ENCODE measurements around the gene SLC6A7.

SLC6A7 gene

DNA sequence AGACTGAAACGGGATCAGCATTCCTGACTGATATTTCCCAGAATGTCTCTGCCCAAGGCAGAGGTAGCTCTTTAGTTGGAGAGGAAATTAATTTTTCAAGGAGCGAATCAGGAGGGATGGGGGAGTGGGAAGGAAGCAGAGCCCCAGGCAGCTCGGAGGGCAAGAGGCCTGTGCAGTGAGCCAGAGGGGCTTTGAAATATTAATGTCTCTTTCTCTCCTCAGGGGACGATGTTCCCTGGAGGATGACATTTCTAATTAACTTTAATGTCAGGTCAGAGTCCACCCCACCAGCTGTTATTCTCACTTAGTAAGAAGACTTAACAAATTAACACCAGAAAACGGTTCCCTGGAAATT is 45.6 kb downstream of the SLC6A7 start:
- no peak for DNase-seq
- H3K36me3 Mint-ChIP-seq: no peaks in the 10 kb centered on the region
- no peaks in the 10 kb centered on the region for H3K27me3 Mint-ChIP-seq
- H3K27ac Mint-ChIP-seq: no peak overlapping the region
- no peak for ATAC-seq (replicated peaks)
- H3K9me3 Mint-ChIP-seq: no peaks in the 10 kb centered on the region
- peaks cover 0 to 2% of the 10 kb centered on the region in 2 donors for H3K4me1 Mint-ChIP-seq
- no peak overlapping the region for H3K4me3 Mint-ChIP-seq

DNA sequence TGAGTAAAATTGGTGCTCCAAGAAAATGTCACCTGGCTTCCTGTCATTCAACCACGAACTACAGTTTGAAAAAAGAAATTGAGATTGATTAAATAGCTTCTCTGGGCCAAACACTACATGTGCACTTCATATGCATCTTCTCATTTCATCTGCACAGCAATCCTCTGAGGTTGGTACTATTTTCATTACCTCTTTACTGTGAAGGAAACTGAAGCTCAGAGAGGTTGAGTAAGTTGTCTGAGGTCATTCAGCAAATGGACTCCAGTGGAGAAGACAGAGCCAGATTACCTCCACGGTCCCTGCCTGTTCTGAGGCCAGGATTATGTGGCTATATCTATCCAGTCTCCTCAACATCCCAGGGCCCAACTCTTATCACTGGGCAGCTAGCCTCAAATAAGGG is 46.5 kb downstream of the SLC6A7 start:
- H3K36me3 Mint-ChIP-seq: no peaks in the 10 kb centered on the region
- no peaks in the 10 kb centered on the region for H3K27me3 Mint-ChIP-seq
- DNase-seq: no peak

DNA sequence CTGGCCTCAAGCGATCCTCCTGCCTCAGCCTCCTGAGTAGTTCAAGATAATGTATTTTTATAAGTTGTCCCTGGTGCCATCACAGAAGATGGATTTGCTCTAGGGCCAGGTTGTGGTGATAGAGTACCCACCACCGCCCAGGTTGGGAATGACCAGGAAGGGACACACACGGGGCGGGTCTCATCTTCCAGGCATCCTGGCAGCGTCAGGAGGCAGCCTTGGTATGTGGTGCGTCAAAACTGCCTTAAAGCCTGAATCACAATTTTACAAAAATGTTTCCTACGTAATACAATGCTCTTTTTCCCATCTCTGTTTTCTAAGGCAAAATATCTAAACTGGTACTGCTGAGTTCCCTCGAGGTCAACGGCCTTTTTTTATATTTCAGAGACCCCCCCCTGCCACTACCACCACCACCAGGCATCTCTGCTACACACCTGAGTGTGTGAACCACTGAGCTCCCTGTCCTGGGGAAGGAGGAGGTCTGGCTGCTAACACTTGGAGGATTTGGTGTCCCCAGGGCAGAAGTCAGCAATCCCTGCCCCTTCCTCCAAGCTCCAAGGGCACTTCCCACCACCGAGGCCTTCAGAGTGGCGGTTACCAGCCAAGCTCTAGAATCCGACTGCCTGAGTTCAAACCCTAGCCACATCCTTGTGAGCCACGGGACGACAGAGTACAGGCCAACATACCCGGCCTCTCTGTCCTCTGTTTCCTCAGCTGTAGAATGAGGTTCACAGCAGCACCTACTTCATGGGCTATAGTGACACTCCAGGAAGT is 47.3 kb downstream of the SLC6A7 start:
- no peaks in the 10 kb centered on the region for H3K9me3 Mint-ChIP-seq
- no peaks in the 10 kb centered on the region for H3K27me3 Mint-ChIP-seq
- no peaks in the 10 kb centered on the region for H3K36me3 Mint-ChIP-seq
- H3K4me3 Mint-ChIP-seq: no peak overlapping the region
- no peak overlapping the region for H3K27ac Mint-ChIP-seq
- no peak for DNase-seq
- H3K4me1 Mint-ChIP-seq: peaks cover 0 to 2% of the 10 kb centered on the region in 2 donors
- ATAC-seq (replicated peaks): no peak

More for the DNA sequence above, 46.5 kb downstream of the SLC6A7 start:
- Mint-ChIP-seq H3K4me1 (peaks cover 0 to 2% of the 10 kb centered on the region in 2 donors), H3K27ac (no peak overlapping the region), H3K4me3 (no peak overlapping the region), H3K9me3 (no peaks in the 10 kb centered on the region)
- no peak for ATAC-seq (replicated peaks)

DNA sequence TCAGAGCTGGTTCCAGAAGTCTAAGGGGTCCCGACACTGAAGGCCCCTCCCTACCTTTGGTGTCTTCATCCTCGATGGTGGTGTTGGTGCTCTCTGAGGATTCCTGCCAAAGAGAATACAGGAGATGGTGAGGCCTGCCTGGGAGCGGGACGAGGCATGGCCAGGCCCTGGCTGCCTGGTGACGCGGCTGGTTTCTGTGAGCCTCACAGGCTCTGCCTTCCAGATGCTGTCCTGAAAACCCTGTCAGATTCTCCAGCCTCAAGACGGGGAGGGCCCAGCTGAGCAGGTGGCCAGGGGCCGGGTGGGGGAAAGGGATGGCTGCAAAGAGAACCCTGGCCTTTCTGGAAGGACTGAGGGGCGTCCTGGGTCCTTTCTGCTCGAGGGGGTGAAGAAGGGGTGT is 48.8 kb downstream of the SLC6A7 start:
- Mint-ChIP-seq H3K27ac (no peak overlapping the region), H3K9me3 (no peaks in the 10 kb centered on the region), H3K4me1 (peaks cover 0 to 2% of the 10 kb centered on the region in 2 donors), H3K27me3 (no peaks in the 10 kb centered on the region), H3K4me3 (no peak overlapping the region), H3K36me3 (no peaks in the 10 kb centered on the region)
- no peak for DNase-seq
- ATAC-seq (replicated peaks): no peak

DNA sequence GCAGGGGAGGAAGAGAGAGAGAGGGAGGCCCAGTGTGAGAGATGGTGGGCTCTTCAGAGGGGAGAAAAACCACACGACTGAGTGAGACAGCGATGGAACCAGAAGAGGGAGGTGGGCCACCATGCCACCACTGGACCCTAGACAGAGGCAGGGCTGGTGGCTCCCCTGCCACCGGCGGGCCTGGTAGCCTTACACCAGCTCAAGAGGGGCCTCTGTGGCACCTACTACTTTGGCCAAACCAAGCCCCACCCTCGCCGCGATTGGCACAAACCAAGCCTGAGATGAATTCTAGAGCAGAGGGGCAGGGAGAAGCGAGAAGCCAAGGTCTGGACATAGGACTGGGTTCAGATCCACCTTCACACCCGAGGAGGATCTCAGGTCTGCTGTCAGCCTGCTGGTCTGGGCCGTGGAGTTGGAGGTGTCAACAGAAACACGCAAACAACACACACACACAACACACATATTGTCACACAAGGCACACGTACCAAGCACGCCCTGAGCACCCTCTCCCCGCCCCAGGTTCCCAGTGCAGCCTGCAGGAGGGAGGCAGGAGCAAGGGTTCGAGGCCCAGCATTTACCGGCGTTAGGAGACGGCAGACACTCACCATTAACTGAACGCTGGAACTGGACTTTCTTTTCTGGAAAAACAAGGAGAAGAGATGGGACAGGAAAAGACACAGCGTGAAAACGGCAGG is 49.4 kb downstream of the SLC6A7 start:
- Mint-ChIP-seq H3K4me1 (peaks cover 0 to 2% of the 10 kb centered on the region in 2 donors), H3K36me3 (no peaks in the 10 kb centered on the region), H3K27ac (no peak overlapping the region), H3K4me3 (no peak overlapping the region), H3K9me3 (no peaks in the 10 kb centered on the region), H3K27me3 (peaks cover 0 to 3% of the 10 kb centered on the region in 2 donors)
- no peak for ATAC-seq (replicated peaks)
- DNase-seq: no peak

DNA sequence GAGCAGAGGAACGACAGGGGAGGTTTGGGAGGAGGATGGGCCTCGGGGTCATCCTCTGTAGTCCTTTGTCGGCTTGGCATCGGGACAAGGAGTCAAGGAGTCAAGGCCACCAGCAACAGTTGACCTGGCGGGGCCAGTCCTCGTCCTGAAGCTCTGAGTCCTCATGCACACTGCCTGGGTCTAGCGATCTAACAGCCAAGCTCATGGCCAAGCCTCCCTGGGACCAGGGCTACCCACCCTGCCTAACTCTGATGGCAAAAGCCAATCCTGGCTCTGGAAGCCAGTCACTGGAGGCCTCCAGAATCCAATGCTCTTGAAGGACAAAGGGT is 49.9 kb downstream of the SLC6A7 start:
- no peaks in the 10 kb centered on the region for H3K36me3 Mint-ChIP-seq
- ATAC-seq (replicated peaks) (no peak), DNase-seq (no peak)
- no peaks in the 10 kb centered on the region for H3K9me3 Mint-ChIP-seq
- no peak overlapping the region for H3K27ac Mint-ChIP-seq
- H3K27me3 Mint-ChIP-seq: peaks cover 0 to 8% of the 10 kb centered on the region in 2 donors
- H3K4me3 Mint-ChIP-seq: no peak overlapping the region
- peaks cover 0 to 1% of the 10 kb centered on the region in 2 donors for H3K4me1 Mint-ChIP-seq

DNA sequence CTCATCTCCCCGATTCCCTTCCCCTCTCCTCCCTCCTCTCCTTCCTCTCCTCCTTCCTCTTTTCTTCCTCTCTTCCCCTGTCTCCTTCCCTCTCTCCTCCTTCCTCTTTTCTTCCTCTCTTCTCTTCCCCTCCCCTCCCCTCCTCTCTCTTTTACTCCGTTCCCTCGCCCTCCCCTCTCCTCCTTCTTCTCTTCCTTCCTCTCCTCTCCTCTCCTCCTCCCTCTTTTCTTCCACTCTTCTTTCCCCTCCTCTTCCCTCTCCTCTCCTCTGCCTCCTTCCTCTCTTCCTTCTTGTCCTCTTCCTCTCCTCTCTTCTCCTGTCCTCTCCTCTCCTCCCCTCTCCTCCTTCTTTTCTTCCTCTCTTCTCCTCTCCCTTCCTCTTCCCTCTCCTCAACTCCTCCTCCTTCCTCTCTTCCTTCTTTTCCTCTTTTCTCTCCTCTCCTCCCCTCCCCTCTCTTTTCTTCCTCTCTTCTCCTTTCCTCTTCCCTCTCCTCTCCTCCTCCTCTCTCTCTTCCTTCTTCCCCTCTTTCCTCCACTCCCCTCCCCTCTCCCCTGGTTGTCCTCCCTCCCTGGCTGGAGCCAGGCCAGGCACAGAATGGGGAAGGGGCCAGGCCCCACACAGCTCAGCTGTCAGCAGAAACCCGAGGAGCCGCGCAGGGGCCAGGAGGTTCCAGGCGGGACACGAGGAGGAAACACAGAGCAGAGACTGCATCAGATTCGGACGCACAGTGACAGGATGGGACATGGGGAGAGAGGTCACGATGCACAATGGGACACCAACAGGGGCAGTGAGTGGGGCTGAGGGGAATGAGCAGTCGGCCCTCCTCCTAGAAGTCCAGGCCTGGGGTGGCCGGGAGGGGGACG is 51.7 kb downstream of the SLC6A7 start:
- ATAC-seq (replicated peaks): no peak

DNA sequence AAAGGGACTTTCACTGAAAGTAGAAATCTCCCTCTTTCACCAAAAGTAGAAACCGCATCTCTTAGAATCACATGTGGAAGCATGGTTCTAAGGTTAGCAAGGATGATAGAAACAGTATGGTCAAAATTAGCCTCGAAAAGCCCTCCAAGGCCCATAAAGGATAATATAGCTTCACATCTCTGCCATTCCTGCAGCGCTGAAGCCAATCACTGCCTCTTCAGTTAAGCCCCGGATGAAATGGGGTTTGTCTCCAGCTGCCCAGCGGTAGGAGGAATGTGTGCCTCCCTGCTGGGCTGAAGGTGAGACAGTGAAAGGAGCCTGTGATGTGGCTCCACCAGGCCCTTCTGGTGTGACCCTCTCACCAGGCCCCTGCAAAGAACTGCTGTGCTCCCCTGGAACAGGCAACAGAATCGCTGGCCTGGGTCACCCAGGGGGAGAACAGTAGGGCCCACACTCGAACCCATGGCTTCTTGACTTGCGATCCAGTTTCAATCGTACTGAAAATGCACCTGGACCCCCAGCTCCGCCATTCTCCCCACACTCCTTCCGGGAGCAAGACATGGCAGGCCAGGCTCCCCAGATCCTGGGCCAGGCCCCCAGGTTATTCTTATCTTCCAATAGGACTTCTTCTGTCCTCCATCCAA is 52.5 kb downstream of the SLC6A7 start:
- no peaks in the 10 kb centered on the region for H3K9me3 Mint-ChIP-seq
- peaks cover 5 to 18% of the 10 kb centered on the region in 2 donors for H3K27me3 Mint-ChIP-seq
- DNase-seq (no peak), ATAC-seq (replicated peaks) (no peak)
- H3K4me1 Mint-ChIP-seq: no peaks in the 10 kb centered on the region
- H3K36me3 Mint-ChIP-seq: no peaks in the 10 kb centered on the region
- no peak overlapping the region for H3K4me3 Mint-ChIP-seq
- H3K27ac Mint-ChIP-seq: no peak overlapping the region

More for the DNA sequence above, 51.7 kb downstream of the SLC6A7 start:
- H3K4me1 Mint-ChIP-seq: no peaks in the 10 kb centered on the region
- H3K4me3 Mint-ChIP-seq: no peak overlapping the region
- peaks cover 5 to 18% of the 10 kb centered on the region in 2 donors for H3K27me3 Mint-ChIP-seq
- H3K9me3 Mint-ChIP-seq: no peaks in the 10 kb centered on the region
- no peaks in the 10 kb centered on the region for H3K36me3 Mint-ChIP-seq
- no peak overlapping the region for H3K27ac Mint-ChIP-seq
- DNase-seq: no peak

DNA sequence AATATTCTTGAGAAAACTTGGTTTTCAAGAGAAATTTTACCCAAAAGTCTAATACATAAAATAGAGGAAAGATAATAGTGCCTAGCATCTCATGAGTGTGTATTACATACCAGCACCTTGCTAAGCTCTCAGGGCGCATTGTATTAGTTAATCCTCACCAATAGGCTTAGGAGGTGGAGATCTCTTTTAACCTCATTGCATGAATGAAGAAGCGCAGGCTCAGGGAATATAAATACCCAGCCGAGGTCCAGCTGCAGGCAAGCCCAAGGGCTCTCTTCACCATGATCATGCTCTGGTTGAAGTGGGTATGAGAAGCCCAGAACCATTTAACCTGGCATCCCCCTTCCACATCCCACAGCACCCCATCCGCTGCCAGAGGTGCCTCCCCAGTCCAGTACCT is 53.7 kb downstream of the SLC6A7 start:
- no peak overlapping the region for H3K4me3 Mint-ChIP-seq
- ATAC-seq (replicated peaks) (no peak), DNase-seq (no peak)
- no peaks in the 10 kb centered on the region for H3K9me3 Mint-ChIP-seq
- H3K27ac Mint-ChIP-seq: no peak overlapping the region
- peaks cover 5 to 18% of the 10 kb centered on the region in 2 donors for H3K27me3 Mint-ChIP-seq
- no peaks in the 10 kb centered on the region for H3K4me1 Mint-ChIP-seq
- H3K36me3 Mint-ChIP-seq: no peaks in the 10 kb centered on the region

DNA sequence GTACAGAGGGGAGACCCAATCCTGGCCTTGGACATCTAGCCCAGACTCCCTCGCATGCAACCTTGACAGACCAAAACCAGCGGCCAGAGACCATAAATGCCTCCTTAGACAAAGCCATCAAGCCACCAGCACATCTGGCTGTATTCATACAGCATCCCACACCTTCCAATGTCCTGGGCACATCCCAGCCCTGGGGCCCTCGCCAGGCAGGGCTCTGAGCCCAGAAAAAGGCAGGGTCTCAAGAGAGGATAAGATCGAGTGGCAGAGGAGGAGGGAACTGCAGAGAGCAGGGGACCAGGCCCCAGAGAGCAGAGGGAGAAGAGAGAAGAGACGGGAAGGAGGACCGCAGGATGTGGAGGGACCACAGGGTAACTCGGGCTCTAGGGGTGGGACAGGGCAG is 54.3 kb downstream of the SLC6A7 start:
- Mint-ChIP-seq H3K4me1 (no peaks in the 10 kb centered on the region), H3K27ac (no peak overlapping the region), H3K36me3 (no peaks in the 10 kb centered on the region), H3K27me3 (peaks cover 5 to 21% of the 10 kb centered on the region in 2 donors), H3K9me3 (no peaks in the 10 kb centered on the region), H3K4me3 (no peak overlapping the region)
- ATAC-seq (replicated peaks) (no peak), DNase-seq (no peak)

DNA sequence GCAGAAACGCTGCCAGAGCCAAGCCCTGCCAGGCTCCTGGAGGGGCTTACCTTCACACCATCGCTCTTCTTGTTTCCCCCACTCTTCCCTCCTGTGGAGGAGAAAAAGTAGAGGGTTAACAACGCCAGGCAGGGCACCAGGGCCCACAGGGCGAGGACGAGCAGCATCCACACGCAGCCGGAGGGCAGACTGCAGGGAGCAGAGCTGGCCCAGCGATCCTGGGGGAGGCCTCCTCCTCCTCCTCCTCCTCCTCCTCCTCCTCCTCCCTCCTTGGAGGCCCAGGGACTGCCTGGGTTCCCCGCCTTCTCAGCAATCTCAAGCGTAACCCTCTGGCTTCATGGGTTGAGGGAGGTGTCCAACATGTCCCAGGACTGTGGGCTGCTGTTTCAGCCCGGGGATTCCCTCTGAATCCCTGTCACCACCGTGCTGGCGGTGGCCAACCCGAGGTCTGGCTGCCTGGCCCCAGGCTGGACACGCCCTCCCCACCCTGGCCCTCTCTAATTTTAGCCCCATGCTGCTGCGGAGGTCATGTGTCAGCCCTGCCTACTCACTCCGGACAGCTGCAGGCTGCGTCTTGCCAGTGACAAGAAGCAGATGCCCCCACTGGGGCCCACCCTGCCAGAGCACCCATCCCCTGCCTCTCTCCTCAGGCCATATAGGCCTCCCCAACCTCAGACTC is 55.4 kb downstream of the SLC6A7 start:
- Mint-ChIP-seq H3K4me3 (no peak overlapping the region), H3K4me1 (no peaks in the 10 kb centered on the region), H3K27me3 (peaks cover 11 to 30% of the 10 kb centered on the region in 2 donors), H3K27ac (no peak overlapping the region), H3K9me3 (no peaks in the 10 kb centered on the region), H3K36me3 (no peaks in the 10 kb centered on the region)
- ATAC-seq (replicated peaks) (no peak), DNase-seq (no peak)

DNA sequence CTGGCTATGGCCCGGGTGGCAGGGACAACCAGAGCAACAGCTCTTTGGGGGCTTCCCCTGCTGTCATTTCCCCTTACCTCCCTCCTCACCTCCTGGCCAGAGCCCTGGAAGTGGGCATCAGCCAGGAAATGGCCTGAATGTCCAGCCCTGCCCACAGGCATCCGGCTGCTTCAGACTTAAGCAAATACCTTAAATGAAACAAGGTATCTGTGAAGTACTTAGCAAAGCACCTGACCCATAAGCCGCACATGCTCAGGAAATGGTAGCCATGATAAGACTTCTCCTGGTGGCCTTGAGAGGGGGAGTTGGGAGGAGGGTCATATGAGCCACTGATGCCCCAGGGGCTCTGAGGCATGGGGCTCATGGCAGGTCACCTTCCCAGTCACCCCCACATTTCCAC is 55.9 kb downstream of the SLC6A7 start:
- H3K4me3 Mint-ChIP-seq: no peak overlapping the region
- no peak overlapping the region for H3K27ac Mint-ChIP-seq
- ATAC-seq (replicated peaks) (no peak), DNase-seq (no peak)
- no peaks in the 10 kb centered on the region for H3K4me1 Mint-ChIP-seq
- no peaks in the 10 kb centered on the region for H3K36me3 Mint-ChIP-seq
- peaks cover 11 to 30% of the 10 kb centered on the region in 2 donors for H3K27me3 Mint-ChIP-seq
- H3K9me3 Mint-ChIP-seq: no peaks in the 10 kb centered on the region

DNA sequence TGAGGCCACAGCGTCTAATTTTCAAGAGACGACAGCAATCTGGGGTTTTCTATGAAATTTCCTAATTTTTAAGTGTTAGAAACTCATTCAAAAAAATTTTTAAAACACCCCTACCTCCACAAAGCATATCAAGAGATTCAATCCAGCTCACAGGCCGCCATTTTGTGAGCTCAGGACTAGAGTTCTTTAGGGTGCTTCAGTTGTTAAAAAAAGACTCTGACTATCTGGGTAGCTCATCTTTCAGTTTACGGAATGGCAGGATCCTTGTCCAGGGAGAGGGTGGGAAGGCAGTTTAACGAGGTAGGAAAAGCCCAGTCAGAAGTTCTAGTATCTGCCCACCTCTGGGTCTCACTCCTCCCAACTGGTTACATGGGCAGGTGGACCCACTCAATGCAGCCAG is 56.6 kb downstream of the SLC6A7 start:
- ATAC-seq (replicated peaks): no peak
- H3K36me3 Mint-ChIP-seq: no peaks in the 10 kb centered on the region
- no peaks in the 10 kb centered on the region for H3K9me3 Mint-ChIP-seq

DNA sequence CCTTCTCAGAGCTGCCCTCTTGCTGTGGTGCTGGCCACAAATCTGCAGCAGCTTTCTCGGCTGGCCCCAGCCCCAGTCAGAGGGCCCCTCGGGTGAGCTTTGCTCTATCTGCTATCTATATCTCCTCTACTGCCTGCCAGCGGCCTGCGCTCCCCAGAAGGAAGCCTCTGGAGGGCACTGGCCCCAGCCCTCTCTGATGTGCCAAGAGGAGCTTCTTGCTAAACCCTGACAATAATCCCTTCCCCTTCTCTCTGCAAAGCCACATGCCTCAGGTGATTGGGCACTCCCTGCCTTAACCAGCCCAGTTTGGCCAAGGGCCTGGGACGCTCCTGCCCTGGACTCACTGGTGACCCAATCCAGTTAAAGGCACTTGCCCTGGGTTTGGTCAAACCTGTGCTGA is 57.0 kb downstream of the SLC6A7 start:
- H3K27me3 Mint-ChIP-seq: peaks cover 11 to 30% of the 10 kb centered on the region in 2 donors
- ATAC-seq (replicated peaks) (no peak), DNase-seq (no peak)
- no peak overlapping the region for H3K27ac Mint-ChIP-seq
- no peaks in the 10 kb centered on the region for H3K36me3 Mint-ChIP-seq
- no peaks in the 10 kb centered on the region for H3K4me1 Mint-ChIP-seq
- H3K9me3 Mint-ChIP-seq: no peaks in the 10 kb centered on the region
- no peak overlapping the region for H3K4me3 Mint-ChIP-seq

More for the DNA sequence above, 56.6 kb downstream of the SLC6A7 start:
- Mint-ChIP-seq H3K4me1 (no peaks in the 10 kb centered on the region), H3K27ac (no peak overlapping the region), H3K4me3 (no peak overlapping the region), H3K27me3 (peaks cover 11 to 30% of the 10 kb centered on the region in 2 donors)
- DNase-seq: no peak
